OCI-LY3 (cell line): Measurements from ENCODE around the gene RTN4RL2.

ENCODE experiments used
- EZH2phosphoT487 ChIP-seq: fragments of 200-600 bp; shearing (Covaris generic); IDR thresholded peaks from 2 replicates; pipeline ENCODE4 v1.6.1; 2018; ENCODE audit warnings: antibody characterized with exemption, mixed run types, low read depth
- TF ChIP-seq, protein P1 (sequence below): fragments of 200-600, 300-600 bp; sonication (generic); IDR thresholded peaks from 2 replicates; pipeline ENCODE4 v1.5.1; 2014; ENCODE audit warnings: antibody characterized with exemption, low read length, low read depth

DNA sequence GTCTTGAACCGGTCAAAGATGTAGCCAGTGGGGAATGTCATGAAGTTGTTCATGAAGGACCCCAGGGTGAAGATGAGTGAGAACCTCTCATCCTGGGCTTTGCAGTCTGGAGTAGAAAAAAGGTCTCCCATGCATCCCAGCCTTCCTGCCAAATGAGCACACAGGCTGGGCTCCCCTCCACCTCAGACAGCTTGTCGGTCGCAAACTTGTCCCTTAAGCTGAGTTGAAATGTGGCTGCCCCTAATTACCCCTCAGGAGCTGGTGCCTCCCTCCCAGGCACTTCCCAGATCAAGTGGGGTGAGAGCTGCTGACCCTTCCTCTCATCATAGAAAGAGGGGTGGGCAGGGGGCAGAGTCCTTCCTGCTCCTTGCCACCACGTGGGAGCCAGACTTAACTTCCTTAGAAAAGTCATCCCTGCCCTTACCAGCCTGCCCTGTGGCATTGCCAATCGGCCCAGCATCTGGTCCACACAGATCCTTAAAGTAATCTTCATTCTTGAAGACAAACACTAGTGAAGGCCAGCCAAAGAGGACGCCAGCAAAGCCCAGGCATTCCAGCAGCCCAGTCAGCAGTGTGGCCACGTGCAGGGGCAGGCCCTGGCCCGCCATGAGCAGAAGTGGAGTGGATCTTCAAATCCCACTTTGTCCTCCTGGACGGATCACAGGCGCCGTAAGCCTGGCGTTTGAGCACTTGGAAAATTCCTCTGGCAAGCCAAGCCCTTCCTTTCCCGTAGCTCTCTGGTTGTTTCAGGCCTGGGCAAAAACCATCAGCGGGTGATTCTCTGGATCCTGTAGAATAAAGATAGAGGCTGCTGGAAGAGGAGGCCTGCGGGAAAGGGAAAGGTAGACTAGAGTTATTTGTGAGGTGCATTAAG is 34.5 kb upstream of the RTN4RL2 start:
- TF ChIP-seq, protein P1, sequence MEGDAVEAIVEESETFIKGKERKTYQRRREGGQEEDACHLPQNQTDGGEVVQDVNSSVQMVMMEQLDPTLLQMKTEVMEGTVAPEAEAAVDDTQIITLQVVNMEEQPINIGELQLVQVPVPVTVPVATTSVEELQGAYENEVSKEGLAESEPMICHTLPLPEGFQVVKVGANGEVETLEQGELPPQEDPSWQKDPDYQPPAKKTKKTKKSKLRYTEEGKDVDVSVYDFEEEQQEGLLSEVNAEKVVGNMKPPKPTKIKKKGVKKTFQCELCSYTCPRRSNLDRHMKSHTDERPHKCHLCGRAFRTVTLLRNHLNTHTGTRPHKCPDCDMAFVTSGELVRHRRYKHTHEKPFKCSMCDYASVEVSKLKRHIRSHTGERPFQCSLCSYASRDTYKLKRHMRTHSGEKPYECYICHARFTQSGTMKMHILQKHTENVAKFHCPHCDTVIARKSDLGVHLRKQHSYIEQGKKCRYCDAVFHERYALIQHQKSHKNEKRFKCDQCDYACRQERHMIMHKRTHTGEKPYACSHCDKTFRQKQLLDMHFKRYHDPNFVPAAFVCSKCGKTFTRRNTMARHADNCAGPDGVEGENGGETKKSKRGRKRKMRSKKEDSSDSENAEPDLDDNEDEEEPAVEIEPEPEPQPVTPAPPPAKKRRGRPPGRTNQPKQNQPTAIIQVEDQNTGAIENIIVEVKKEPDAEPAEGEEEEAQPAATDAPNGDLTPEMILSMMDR = no peak
- TF ChIP-seq EZH2phosphoT487 = no peak
